Stimulated activated effector memory CD8-positive, alpha-beta T cell treated with anti-CD3 and anti-CD28 coated beads, Interleukin-12 subunit alpha, Interleukin-12 subunit beta, amount 100 ng/mL, for 72 hours (primary cell): ENCODE results near the gene MAML3.
A peak's percentile ranks its signal among the peaks of the same experiment; 100 is the strongest.
"Not testable (repeated sequence)": the region's sequence is repeated elsewhere in the genome, so short reads cannot be mapped to it uniquely, and the experiment has no call there.

Experiments
- ATAC-seq: fragments of 150-1000 bp; cut with Tn5 transposase; 2 replicates; pipeline ENCODE4 v1.10.0; 2021
- DNase-seq, 2 donors: peaks; one replicate each; pipeline ENCODE4 v3.0.0; 2021 to 2022; ENCODE audit warnings: low spot score in 2 of 2
- H3K27ac Mint-ChIP-seq: one replicate; pipeline ENCODE4 v1.8.0; 2022; ENCODE audit warnings: mild to moderate bottlenecking, mixed read lengths
- H3K36me3 Mint-ChIP-seq: one replicate; pipeline ENCODE4 v1.8.0; 2022; ENCODE audit warnings: mild to moderate bottlenecking, mixed read lengths
- H3K4me1 Mint-ChIP-seq: one replicate; pipeline ENCODE4 v1.8.0; 2022; ENCODE audit warnings: mixed read lengths
- H3K4me3 Mint-ChIP-seq: one replicate; pipeline ENCODE4 v1.8.0; 2022; ENCODE audit warnings: mild to moderate bottlenecking, mixed read lengths
- H3K9me3 Mint-ChIP-seq: one replicate; pipeline ENCODE4 v1.8.0; 2022; ENCODE audit warnings: mixed read lengths

The MAML3 gene

DNA sequence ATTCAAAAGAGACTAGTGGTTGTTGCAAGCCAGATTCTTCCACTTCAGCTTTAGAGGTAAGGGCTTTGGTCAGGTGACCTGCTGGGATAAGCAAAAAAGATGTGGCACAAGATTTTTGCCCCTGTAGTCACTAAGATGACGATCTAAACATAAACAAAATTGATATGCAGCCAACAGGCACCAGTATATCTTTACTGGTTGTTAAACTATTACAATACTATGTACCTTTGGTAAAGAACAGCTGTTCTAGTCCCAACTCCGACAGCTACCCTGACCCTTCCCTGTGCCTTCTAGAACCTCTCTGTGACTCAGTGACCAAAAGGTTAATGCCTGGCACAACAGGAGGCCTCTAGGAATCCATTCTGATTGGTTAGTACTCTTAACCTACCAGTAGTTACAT is 428.7 kb downstream of the MAML3 start:
- Mint-ChIP-seq H3K4me3 (no peak overlapping the region), H3K27ac (no peak overlapping the region), H3K9me3 (no peaks in the 10 kb centered on the region), H3K36me3 (no peaks in the 10 kb centered on the region), H3K4me1 (no peaks in the 10 kb centered on the region)
- no peak for DNase-seq
- ATAC-seq: no peak

DNA sequence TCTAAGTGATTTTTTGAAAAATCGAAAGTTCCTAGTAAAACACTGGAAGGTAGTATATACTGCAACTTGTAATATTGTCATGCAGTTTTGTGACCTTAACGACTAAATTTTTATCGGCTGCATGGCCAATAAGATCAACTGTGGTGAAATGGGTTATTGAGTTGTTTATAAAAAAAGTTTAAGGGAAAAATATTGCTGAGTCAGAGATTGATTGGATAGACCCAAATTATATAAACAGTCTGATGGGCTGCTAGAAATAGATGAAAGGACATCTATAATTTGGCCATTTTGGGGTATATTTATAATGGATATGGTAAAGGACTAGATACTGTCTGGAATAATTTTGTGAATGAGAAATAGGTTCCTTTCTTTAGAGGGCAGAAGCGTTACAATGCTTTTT is 432.2 kb downstream of the MAML3 start:
- Mint-ChIP-seq H3K9me3 (no peaks in the 10 kb centered on the region), H3K4me3 (no peak overlapping the region), H3K4me1 (peaks cover 5% of the 10 kb centered on the region), H3K36me3 (no peaks in the 10 kb centered on the region), H3K27ac (no peak overlapping the region)
- DNase-seq: no peak
- ATAC-seq: no peak

- no peak overlapping the region for H3K27ac Mint-ChIP-seq
- H3K36me3 Mint-ChIP-seq: no peaks in the 10 kb centered on the region
- peaks cover 5% of the 10 kb centered on the region for H3K4me1 Mint-ChIP-seq
- no peak for DNase-seq
- no peak for ATAC-seq
- H3K4me3 Mint-ChIP-seq: no peak overlapping the region
- no peaks in the 10 kb centered on the region for H3K9me3 Mint-ChIP-seq
Observed at GRCh38 chr4:139720806-139721205, 433.2 kb downstream of the MAML3 start.

- Mint-ChIP-seq H3K4me1 (peaks cover 5% of the 10 kb centered on the region), H3K9me3 (no peaks in the 10 kb centered on the region), H3K36me3 (no peaks in the 10 kb centered on the region), H3K27ac (no peak overlapping the region), H3K4me3 (no peak overlapping the region)
- DNase-seq (no peak), ATAC-seq (no peak)
Observed at GRCh38 chr4:139719381-139720101, 434.4 kb downstream of the MAML3 start.

DNA sequence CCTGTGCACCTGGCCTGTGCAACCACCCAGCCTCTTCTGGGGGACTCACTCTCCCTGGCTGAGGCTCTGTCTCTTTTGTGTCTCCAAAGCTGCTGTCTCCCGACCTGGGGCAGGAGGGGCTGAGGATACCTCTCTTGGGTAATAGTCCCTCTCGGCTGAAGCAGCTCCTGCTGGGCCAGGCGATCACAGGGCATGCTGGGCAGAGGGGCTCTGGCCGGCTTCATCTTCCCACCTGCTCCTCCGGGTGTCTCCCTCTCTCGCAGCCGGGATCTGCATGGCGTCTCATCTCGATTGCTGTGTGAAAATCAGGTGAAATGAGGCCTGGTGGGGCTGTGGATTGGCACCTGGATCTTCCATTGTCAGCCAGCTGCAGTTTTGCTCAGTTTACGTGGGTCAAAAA is 435.2 kb downstream of the MAML3 start:
- ATAC-seq: no peak
- no peak overlapping the region for H3K27ac Mint-ChIP-seq
- H3K36me3 Mint-ChIP-seq: no peaks in the 10 kb centered on the region

GRCh38 chr4:139718358-139718757 is 435.6 kb downstream of the MAML3 start:
- Mint-ChIP-seq H3K4me3 (no peak overlapping the region), H3K27ac (no peak overlapping the region), H3K9me3 (no peaks in the 10 kb centered on the region), H3K36me3 (no peaks in the 10 kb centered on the region), H3K4me1 (peaks cover 5% of the 10 kb centered on the region)
- DNase-seq (no peak), ATAC-seq (no peak)

More for the DNA sequence above, 435.2 kb downstream of the MAML3 start:
- Mint-ChIP-seq H3K4me1 (peaks cover 5% of the 10 kb centered on the region), H3K4me3 (no peak overlapping the region), H3K9me3 (no peaks in the 10 kb centered on the region)
- DNase-seq: no peak

DNA sequence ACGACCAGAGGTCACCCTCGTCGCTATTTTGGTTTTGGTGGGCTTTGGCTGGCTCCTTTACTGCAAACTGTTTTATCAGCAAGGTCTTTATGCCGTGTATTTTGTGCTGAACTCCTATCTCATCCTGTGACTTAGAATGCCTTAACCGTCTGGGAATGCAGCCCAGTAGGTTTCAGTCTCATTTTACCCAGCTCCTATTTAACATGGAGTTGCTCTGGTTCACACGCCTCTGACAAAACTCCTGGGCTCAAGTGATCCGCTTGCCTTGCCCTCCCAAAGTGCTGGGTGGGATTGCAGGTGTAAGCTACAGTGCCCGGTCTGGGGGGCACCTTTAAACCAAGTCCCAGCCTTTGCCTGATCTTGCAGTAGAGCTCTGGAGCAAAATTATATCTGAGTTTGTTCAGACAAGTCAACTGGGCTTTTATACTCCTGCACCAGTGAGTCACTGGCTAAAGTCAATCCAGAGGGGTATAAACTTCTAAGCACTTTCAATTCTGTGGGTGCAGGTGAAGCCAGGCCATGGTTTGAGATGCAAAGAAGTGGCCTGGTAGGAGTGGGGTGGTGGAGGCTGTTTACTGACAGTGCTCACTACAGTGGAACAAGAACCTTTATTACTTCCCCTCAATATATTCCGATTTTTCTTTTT is 438.1 kb downstream of the MAML3 start:
- H3K4me1 Mint-ChIP-seq: peaks cover 5% of the 10 kb centered on the region
- H3K9me3 Mint-ChIP-seq: no peaks in the 10 kb centered on the region
- H3K4me3 Mint-ChIP-seq: no peak overlapping the region
- no peaks in the 10 kb centered on the region for H3K36me3 Mint-ChIP-seq
- ATAC-seq: no peak
- no peak overlapping the region for H3K27ac Mint-ChIP-seq
- DNase-seq: no peak

DNA sequence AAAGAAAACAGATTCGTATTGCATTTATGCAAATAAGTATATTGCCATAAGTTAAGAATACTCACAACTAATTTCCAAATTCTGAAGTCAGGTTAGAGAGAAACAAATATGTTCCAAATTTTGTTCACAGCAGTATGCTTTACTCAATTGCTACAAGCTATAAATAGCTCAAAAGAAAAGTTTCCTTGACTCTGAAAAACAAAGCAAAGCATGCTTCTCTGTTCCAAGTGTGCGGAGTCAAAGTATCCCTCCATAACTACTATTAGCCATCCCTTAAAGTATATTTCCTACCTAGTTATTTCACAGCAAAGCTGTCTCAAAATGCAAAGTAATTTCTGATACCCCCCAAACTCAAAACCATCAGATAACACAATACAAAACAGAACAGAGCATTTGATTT is 441.1 kb downstream of the MAML3 start:
- H3K36me3 Mint-ChIP-seq: no peaks in the 10 kb centered on the region
- H3K9me3 Mint-ChIP-seq: no peaks in the 10 kb centered on the region
- no peak overlapping the region for H3K27ac Mint-ChIP-seq
- ATAC-seq (no peak), DNase-seq (no peak)
- peaks cover 5% of the 10 kb centered on the region for H3K4me1 Mint-ChIP-seq
- H3K4me3 Mint-ChIP-seq: no peak overlapping the region

GRCh38 chr4:139711461-139711860 is 442.5 kb downstream of the MAML3 start:
- Mint-ChIP-seq H3K9me3 (no peaks in the 10 kb centered on the region), H3K36me3 (no peaks in the 10 kb centered on the region), H3K27ac (no peak overlapping the region), H3K4me1 (no peaks in the 10 kb centered on the region), H3K4me3 (no peak overlapping the region)
- no peak for ATAC-seq
- no peak for DNase-seq

DNA sequence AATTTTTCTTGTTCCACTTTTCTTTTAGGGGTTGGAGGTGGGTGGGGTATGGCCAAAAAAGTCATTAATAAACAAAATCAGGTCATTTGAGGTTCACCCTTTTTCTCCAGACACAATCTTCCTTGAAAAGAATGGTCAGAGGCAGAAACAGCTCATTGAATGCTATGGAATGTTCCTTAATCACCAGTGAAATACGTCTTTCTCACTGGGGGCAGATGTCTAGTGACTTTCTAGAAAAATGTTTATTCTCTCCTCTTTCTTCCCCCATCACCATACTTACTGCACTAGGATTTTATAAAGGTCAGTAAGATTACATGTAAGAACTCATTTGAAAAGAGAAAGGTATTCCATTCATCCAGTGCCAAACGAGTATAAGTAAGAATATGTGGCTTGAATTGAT is 443.9 kb downstream of the MAML3 start:
- H3K4me1 Mint-ChIP-seq: no peaks in the 10 kb centered on the region
- H3K36me3 Mint-ChIP-seq: no peaks in the 10 kb centered on the region
- no peak for ATAC-seq
- no peak overlapping the region for H3K4me3 Mint-ChIP-seq
- H3K27ac Mint-ChIP-seq: no peak overlapping the region
- no peaks in the 10 kb centered on the region for H3K9me3 Mint-ChIP-seq
- DNase-seq: no peak

DNA sequence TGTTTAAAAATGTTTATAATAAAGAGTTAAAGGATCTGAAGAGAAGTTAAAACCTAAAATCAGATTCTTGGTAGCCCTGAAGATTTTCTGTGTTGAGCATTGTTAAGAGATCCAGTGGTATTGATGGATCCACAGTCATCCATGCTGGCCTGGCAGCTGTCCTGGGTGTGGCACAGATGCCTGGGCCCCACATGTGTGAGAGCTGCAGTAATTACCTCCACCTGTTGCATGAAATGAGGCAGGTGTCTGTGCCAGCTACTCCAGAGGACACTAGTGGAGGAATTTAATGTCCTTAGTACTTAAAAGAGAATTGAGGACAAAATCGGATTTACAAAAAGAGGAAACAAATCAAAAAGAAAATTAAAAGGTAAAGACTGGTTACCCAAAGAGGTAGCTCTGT is 444.3 kb downstream of the MAML3 start:
- H3K9me3 Mint-ChIP-seq: no peaks in the 10 kb centered on the region
- ATAC-seq (no peak), DNase-seq (no peak)
- no peak overlapping the region for H3K27ac Mint-ChIP-seq
- H3K4me3 Mint-ChIP-seq: no peak overlapping the region
- no peaks in the 10 kb centered on the region for H3K36me3 Mint-ChIP-seq
- no peaks in the 10 kb centered on the region for H3K4me1 Mint-ChIP-seq

DNA sequence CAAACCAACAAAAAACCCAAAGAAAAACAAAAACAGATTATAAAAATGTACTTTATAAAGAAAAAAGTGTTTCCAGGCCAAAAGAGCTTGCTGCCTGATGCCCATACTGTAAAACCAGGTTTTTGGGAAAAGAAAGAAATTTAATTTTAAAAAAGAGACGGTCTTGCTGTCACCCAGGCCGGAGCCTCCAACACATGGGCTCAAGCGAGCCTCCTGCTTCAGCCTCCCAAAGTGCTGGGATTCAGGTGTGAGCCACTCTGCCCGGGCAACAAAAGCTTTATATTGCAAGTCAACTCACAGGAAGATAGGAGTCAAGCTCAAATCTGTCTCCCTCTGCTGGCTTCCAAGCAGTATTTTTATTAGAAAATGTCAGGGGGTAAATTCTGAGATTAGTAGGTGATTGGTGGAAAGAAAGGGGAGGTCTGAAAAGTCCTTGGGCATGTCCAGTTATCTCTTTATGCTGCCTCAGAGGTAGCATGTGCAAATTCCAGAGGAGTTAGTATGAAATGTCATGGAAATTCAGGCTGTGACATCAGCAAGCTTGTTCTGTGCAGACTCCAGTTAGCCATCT is 449.0 kb downstream of the MAML3 start:
- no peak for DNase-seq
- H3K36me3 Mint-ChIP-seq: no peaks in the 10 kb centered on the region
- H3K9me3 Mint-ChIP-seq: no peaks in the 10 kb centered on the region
- no peak overlapping the region for H3K4me3 Mint-ChIP-seq
- no peaks in the 10 kb centered on the region for H3K4me1 Mint-ChIP-seq
- no peak for ATAC-seq
- no peak overlapping the region for H3K27ac Mint-ChIP-seq

DNA sequence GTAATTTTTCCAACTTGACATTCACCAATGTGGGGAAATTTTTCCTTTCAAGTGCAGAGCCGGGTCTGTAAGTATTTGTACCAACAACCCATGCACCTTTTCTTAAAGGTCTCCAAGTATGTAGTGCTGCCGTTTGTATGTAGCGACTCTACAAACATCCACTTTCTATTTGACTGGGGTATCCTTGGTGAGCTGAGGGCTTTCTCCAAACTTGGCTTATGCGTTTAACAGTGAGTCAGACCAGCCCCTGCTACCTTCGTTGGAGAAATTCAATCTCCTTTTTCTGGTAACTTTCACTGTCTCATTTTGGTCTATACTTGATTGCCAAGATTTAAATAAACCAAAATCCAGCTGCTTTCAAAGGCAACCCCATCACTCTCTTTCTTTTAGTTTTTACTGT is 453.4 kb downstream of the MAML3 start:
- peak; percentile 83 for ATAC-seq
- no peaks in the 10 kb centered on the region for H3K36me3 Mint-ChIP-seq
- no peak for DNase-seq
- H3K4me1 Mint-ChIP-seq: no peaks in the 10 kb centered on the region
- no peak overlapping the region for H3K4me3 Mint-ChIP-seq
- no peak overlapping the region for H3K27ac Mint-ChIP-seq
- peaks cover 3% of the 10 kb centered on the region for H3K9me3 Mint-ChIP-seq

DNA sequence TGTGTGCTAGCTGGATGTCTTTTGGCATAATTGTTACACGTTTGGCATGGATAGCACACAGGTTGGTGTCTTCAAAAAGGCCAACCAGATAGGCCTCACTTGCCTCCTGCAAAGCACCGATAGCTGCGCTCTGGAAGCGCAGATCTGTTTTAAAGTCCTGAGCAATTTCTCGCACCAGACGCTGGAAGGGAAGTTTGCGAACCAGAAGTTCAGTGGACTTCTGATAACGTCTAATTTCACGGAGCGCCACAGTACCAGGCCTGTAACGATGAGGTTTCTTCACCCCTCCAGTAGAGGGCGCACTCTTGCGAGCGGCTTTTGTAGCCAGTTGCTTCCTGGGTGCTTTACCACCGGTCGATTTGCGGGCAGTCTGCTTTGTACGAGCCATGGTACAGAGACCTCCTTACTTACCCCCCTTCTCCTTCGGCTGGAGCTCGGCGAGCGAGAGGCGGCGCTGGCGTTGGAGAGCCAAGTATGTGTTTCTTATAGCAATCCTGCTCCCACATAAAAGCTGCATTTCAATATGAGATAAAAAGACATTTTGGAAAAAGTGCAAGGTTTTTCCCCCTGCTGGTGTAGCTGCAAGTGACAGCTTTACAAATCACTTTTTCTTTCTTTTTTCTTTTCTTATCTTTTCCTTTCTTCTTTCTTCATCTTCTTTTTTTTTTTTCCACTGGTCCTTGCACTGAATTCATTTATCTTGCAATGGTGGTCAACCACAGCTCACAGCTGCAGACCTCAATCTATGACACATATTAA is 455.6 kb downstream of the MAML3 start:
- not testable (repeated sequence) for H3K9me3 Mint-ChIP-seq, DNase-seq, H3K36me3 Mint-ChIP-seq, H3K4me1 Mint-ChIP-seq, H3K4me3 Mint-ChIP-seq, H3K27ac Mint-ChIP-seq, ATAC-seq

GRCh38 chr4:139696491-139696890 is 457.5 kb downstream of the MAML3 start:
- H3K27ac Mint-ChIP-seq: no peak overlapping the region
- ATAC-seq (no peak), DNase-seq (no peak)
- no peak overlapping the region for H3K4me3 Mint-ChIP-seq
- no peaks in the 10 kb centered on the region for H3K4me1 Mint-ChIP-seq
- H3K9me3 Mint-ChIP-seq: peaks cover 3% of the 10 kb centered on the region
- H3K36me3 Mint-ChIP-seq: no peaks in the 10 kb centered on the region
